D721Med (cell line): ENCODE measurements around the gene TTC1.

Experiments used
- DNase-seq: peaks from one replicate; pipeline ENCODE4 v3.0.0; 2011; ENCODE audit warnings: low spot score; ENCODE audit not compliant: insufficient read length
- FAIRE-seq: peaks from 2 replicates; lab custom pipeline; 2011; peaks lifted over from hg19 to GRCh38; lab: Jason Lieb, UNC
- CTCF ChIP-seq: IDR thresholded peaks from 2 replicates; pipeline ENCODE4 v1.5.1; 2012; ENCODE audit warnings: mild to moderate bottlenecking, control low read depth; ENCODE audit not compliant: insufficient read depth; ENCODE audit errors: missing control alignments

TTC1 gene

DNA sequence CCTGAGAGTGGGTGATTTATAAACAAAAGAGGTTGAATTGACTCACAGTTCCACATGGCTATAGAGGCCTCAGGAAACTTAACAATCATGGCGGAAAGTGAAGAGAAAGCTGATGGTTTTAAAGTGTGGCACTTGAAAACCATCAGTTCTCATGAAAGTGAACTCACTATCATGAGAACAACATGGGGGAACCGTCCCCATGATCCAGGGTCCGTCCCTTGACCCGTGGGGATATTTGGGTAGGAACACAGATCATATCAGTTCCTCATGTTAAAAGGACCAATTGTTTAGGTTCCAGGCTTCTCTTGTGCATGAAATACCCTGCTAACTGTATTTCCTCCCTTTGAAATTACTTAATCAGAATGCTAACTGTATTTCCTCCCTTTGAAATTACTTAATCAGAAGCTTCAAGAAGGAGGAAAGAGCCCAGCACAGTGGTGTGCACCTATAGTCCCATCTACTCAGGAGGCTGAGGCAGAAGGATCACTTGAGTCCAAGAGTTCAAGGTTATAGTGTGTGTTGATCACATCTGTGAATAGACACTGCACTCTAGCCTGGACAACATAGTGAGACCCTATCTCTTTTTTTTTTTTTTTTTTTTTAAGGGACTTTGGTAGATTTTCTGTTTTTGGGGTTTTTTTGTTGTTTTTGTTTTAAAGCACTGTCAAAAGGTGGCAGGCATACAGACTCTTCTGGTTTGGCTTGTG is 24.8 kb downstream of the TTC1 start:
- no peak for DNase-seq
- TF ChIP-seq CTCF, result no peak
- no peak for FAIRE-seq

DNA sequence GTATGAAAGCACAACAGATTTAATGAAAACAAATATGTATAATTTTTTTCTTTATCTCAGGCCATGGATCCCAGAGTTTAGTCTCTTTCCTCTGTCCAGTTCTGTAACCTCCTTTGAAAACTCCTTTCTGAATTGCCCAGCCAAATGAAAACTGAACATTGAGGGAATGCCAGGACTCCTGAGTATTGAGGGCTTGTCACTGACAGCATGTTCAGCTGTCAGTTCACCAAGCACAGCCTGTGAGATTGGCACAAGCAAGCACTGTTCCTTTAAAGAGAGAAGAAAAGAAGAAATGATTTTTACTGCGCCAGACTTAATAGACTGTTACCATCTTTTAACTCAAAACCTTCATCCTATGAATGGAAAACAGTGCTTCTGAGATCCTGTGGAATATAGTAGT is 27.3 kb downstream of the TTC1 start:
- FAIRE-seq, result no peak
- DNase-seq, result no peak
- TF ChIP-seq CTCF, result no peak

- no peak for TF ChIP-seq CTCF
- no peak for FAIRE-seq
- no peak for DNase-seq
Observed at GRCh38 chr5:160036884-160037283, 27.9 kb downstream of the TTC1 start.

DNA sequence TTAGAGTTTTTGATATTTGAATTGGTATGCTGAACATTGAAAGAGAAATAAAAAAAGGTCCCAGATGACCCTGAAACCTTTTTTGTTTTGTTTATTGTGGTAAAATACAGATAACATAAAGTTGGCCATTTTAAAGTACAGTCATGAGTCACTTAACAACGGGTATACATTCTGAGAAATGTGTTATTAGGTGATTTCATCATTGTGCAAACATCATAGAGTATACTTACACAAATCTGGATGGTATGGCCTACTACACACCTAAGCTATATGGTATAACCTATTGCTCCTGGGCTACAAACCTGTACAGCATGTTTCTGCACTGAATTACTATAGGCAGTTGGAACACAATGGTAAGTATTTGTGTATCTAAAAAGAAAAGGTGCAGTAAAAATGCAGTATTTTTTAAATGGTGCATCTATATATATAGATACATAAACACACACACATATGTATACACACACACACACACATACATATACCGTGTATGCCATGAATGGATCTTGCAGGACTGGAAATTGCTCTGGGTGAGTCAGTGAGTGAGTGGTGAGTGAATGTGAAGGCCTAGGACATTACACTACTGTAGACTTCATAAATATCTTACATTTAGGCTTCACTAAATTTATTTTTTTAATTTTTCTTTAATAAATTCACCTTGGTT is 31.0 kb downstream of the TTC1 start:
- FAIRE-seq (no peak), DNase-seq (no peak)
- no peak for TF ChIP-seq CTCF

GRCh38 chr5:160040471-160040835 is 31.5 kb downstream of the TTC1 start:
- no peak for TF ChIP-seq CTCF
- FAIRE-seq (no peak), DNase-seq (no peak)

DNA sequence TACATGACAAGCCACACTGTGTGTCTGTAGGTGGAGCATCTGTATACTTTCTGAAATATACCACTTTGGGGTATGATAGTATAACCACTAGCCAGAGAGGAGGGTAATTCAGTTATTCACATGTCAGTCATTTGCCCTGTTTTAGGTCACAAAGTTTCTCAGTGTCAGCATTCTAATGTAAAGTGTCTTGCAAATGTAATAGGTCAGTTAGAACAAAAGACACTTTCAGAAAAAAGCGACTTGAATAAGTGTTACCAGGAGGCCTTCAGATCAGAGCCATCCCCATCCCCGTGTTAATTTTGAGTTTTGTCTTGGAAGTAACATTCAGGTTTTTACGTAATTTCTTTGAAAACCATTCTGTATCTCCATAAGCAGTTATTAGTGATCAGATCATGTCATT is 33.7 kb downstream of the TTC1 start:
- TF ChIP-seq CTCF, result no peak
- FAIRE-seq (peak; percentile 16), DNase-seq (no peak)

GRCh38 chr5:160044391-160044804 is 35.5 kb downstream of the TTC1 start:
- FAIRE-seq, result no peak
- TF ChIP-seq CTCF, result no peak
- no peak for DNase-seq
